HG02571 (cell line): ENCODE data around the gene EXOSC2.

Experiments used
- ATAC-seq: cut with Tn5 transposase; IDR thresholded peaks from one replicate; pipeline ENCODE4 v1.9.1; 2021; ENCODE audit warnings: mild to moderate bottlenecking, moderate library complexity; ENCODE audit not compliant: unreplicated experiment

Gene EXOSC2

DNA sequence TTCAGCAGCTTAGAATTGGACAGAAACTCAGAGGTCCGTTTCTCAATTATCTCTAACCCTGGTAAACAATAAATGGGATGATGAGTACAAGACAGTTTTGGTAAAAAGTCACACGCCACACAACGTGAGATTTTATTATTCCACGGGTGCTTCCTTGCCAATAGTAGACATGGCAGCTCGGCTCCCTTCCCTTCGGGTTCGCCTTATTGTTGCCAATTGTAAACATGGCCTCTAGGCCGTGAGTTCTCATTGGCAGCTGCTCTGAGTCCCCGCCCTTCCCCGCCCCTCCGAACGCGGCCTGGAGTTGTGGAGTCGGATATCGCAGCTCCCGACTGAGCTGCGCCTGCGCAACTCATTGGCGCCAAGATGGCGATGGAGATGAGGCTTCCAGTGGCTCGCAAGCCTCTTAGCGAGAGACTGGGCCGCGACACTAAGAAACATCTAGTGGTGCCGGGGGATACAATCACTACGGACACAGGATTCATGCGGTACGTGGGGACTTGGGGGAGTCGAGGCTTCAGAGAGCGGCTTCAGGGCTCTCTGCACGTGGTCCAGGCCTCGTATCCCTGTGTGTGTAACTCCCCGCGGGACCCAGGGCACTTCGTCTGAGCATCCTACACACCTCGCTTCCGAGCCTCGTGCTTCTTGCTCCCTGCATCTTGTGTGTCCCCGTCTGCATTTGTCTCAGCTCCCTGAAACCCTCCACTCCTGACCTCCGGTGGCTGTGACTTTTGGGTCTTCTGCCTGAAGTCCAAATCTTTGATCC, at the start of gene EXOSC2:
Gene EXOSC2, plus strand, starts transcription at position 355 of the 766 bp plus-strand sequence. Its CDS starts 12 bp downstream, at position 367.
- peak; percentile 81 for ATAC-seq

DNA sequence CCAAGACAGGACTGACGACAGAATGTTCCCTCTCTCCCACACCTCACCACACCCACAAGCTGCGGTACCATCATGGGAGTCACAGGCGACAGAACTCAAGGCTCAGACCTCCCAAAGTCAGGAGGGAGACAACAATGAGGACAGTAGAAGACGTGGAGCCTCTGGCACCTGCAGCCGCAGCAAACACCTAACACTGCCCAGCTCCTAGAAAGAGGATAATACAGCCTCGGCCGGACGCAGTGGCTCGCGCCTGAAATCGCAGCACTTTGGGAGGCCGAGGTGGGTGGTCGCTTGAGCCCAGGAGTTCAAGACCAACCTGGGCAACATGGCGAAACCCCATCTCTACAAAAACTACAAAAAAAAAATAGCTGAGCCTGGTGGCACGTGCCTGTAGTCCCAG, 42.4 kb upstream of the EXOSC2 start:
- no peak for ATAC-seq

GRCh38 chr9:130651752-130652151, 41.8 kb upstream of the EXOSC2 start:
- ATAC-seq: no peak

DNA sequence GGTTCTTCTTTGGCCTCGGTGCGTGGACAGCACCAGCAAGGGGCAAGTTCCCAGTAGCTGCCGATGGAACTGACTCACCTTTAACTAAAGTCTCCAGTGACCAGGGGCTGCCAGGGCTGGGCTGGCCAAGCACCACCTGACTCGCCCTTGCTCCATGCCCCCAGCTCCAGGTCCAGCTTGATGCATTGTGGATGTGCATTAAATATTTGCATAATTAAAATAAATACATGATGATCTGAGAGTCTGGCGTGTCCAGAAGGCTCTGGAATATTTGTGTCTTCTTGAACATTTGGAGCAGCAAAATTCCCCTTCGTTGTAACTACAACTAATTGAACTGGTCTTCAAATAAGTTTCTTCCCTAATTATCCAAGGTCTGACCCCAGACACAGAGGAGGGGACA, 38.7 kb upstream of the EXOSC2 start:
- no peak for ATAC-seq

GRCh38 chr9:130658893-130659698, 34.5 kb upstream of the EXOSC2 start:
- no peak for ATAC-seq

GRCh38 chr9:130659699-130660248, 33.8 kb upstream of the EXOSC2 start:
- ATAC-seq: no peak

GRCh38 chr9:130660326-130660682, 33.3 kb upstream of the EXOSC2 start:
- ATAC-seq: no peak

DNA sequence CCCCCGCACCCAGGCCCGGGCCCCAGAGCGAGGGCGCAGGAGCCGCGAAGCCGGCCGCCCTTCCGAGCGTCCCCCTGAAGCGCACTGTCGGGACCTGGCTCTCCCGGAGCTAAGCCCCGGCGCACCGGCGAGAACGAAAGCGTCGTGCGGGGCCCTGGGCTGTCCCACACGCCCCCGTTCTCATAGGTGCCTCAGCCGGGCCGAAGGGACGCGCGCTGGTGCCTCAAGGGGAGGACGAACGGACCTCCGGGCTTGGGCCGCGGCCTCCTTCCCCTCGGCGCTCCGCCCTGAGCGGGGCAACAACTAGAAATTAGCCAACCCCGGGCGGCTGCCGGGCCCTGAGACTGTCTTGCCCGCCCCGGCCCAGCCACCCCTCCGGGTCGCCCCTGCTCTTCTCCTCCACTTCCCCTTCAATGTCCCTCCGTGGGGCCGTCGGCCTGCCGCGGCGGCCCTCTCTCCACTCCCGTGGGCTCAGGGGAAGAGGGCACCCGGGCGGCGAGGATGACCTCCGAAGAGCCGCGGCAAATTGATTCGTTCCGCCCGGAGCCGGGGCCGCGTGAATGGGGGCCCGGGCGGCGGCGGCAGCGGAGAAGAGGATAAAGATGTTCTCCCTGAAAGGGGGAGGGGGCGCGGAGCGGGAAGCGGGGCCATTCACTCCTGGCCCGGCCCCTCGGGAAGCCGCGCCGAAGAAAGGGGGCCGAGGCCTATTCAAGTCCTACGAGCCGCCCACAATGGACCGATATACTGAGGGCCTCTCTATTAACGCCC, 32.7 kb upstream of the EXOSC2 start:
- ATAC-seq: no peak

DNA sequence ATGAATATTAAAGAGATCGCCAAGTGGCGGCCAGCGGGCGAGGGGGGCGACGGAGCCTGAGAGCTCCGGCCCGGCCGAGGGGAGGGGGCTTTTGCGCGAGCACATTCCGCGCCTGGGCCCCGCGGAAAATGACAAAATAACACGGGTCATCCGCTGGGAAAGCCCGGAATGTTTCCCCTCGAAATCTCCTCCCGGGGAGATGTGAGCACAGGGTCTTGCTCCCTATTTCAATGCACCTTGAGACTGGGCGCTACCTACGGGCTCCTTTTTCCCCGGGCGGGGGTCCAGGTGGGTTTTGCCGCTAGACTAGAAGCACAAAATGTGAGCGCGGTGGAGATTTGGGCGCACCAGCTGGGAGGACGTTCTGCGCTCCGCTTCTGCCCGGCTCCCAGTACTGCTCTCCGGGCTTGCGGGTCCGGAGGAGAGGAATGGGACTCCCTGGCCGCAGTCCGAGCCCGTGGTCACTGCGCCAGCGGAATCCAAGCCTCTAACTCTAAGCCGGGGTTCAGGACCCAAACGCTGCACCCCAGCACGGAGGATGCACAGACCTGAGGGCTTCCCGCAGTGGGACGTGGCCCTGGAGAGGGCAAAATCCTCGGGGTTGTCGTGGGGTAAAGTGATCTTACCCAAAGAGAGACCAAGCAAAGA, 32.0 kb upstream of the EXOSC2 start:
- no peak for ATAC-seq

DNA sequence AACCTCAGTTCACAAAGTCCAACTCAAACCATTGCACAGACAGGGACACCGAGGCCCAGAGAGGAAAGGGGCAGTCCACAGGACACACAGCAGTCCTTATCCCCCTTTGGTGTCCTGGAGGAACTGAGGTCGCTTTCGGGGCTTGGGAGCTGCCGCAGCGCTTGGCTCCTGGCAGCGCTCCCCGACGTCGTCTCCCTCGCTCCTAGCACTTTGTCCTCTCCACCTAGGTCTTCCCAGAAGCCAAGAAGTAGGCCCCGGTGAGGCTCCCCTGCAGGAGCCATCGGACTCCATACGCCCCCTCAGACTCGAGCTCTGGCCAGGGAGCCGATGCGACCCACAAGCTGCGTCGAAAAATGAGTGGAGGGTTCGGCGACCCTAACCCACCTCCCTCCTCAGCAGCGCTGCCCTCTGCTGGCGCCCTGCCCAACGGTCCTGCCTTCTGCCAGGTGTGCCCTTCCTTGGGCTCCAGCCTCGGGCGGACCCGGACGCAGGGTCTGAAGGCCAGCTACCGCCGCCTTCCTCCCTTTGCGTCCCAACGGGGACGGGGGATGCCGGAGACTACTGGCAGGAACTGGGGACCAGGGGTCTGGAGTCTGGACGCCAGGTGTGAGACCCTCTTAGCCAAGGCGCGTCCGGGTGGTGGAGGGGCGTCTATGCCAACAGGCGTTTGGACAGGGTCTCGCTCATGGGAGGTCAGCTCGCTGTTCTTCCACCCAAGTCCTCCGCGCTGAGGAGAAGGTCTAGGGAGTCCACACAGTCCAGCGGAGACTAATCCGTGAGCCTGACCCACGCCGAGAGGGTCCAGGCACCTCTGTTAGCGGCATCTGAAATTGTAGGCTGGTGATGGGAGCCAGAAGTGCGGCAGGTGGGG, 31.2 kb upstream of the EXOSC2 start:
- no peak for ATAC-seq

GRCh38 chr9:130662970-130663257, 30.7 kb upstream of the EXOSC2 start:
- no peak for ATAC-seq

- no peak for ATAC-seq
Measured at GRCh38 chr9:130663258-130663976, 30.2 kb upstream of the EXOSC2 start.

DNA sequence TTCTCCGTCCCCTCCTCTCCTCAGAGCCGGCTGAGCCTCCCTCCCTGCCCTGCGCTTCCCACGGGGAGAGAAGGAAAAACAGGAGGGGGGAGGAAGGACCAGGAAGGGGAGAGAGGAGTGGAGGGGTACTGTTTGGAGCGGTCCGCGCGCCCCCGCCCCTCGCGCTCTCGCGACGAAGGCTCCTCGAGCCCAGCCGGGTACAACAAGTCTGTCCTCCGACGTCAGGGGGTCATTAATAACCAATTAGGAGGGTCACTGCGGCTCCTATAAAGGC, 29.7 kb upstream of the EXOSC2 start:
- no peak for ATAC-seq

DNA sequence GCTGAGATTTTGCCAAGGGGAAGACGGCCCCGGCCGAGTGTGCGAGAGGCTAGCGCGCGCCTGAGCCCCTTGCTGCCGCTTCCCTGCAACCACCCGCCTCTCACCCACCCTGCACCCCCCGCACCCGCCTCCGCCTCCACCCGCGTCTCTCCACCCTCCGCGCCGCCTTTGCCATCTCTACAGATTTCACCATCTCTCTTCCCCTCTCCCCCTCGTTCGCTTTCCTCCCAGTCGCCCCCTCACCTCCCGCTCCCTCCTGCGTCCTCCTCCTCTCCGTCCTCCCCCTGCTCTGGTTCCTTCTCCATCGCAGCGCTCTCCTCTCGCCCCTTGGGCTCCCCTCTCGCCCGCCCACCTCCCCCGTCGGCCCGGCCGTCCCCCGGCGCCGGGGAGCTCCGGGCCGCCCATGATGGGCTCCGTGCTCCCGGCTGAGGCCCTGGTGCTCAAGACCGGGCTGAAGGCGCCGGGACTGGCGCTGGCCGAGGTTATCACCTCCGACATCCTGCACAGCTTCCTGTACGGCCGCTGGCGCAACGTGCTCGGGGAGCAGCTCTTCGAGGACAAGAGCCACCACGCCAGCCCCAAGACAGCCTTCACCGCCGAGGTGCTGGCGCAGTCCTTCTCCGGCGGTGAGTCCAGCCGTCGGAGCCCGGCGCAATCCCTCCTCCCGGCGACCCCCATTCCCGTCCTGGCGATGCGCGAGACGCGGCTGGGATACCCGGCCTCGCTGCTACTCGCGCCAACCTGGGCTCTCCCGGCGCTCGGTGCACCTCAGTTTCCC, 29.1 kb upstream of the EXOSC2 start, which contains the start of gene PRDM12:
Gene PRDM12, plus strand, starts transcription at position 344 of the 778 bp plus-strand sequence. Its CDS starts 60 bp downstream, at position 404.
- no peak for ATAC-seq

- no peak for ATAC-seq
Measured at GRCh38 chr9:130665029-130665430, 28.6 kb upstream of the EXOSC2 start.

DNA sequence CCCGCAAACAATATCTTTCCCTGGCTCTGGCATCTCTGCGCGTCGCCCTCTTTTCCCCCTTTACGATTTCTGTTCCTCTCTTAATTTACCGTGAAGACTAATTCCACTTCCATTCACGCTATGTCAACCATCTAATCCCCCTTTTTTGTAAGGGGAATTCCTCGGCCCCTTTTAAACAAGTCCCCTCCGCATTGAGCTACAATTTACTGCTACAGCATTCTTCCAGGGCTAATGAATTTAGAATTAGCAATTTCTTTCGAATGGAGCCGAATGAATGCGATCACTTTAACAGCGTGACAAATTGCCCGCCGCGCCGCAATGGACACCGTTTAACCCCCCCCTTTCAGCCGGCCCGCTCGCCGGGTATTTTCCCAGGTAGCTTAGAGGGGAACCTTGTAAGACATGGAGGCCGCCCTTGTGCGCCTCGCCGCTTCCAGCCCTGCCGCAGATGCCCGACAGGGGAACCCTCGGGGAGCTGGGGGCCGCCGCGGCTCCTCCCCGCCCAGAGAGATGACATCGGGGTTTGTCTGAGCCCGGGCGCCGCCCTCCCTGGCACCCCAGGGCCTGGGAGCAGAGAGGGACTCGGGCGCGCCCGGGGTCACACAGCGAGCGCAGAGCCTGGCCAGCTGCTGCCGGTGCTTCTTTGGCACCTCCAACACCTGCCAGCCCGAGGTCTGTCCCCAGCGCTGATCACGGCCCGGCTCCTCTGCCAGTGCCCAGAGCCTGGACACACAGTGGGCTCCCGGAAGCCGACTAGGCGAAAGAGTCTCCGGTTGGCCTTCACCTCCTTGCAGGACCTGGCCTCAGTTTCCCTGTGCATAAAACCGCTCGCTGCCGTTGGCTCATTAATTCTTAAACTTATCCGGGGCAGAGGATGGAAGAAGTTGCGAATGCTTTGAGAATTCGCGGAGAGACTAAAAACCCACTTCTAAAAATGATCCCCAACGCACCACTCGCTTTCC, 27.9 kb upstream of the EXOSC2 start:
- ATAC-seq: no peak

DNA sequence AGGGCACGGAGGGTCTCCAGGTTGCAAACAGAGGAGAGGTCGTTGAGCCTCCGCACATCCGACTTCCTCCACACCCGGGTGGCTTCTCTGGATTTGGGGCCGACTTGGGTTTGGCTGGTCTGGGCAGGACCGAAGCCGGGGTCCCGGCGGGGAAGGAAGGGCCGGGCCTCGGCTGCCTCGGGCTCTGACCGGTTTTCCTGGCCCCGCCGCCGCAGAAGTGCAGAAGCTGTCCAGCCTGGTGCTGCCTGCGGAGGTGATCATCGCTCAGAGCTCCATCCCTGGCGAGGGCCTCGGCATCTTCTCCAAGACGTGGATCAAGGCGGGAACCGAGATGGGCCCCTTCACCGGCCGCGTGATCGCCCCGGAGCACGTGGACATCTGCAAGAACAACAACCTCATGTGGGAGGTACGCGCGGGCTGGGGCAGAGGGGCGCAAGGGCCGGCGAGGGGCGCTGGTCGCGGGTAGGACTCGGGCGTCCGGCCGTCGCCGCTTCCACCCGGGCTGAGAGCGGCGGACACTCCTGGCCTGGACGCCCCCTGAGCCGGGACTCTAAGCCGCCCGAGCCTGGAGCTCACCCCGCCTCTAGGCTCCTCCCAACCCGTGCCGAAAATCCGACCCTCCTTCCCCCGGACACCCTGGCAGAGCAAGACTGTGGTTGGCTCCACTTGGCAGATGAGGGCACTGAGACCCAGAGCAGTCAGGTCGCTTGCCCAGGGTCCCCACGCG, 27.0 kb upstream of the EXOSC2 start:
- no peak for ATAC-seq
